Measurements from ENCODE around the gene ADAMTS3.
A peak's percentile ranks its signal among the peaks of the same experiment; 100 is the strongest.

The ADAMTS3 gene

GRCh38 chr4:72330381-72330780 is 238.6 kb downstream of the ADAMTS3 start:
- DNase-seq, result no peak

- DNase-seq, result no peak
These were observed 242.1 kb downstream of the ADAMTS3 start for GRCh38 chr4:72326692-72327632.

- DNase-seq, result no peak
These were observed 243.8 kb downstream of the ADAMTS3 start for GRCh38 chr4:72325215-72325614.

DNA sequence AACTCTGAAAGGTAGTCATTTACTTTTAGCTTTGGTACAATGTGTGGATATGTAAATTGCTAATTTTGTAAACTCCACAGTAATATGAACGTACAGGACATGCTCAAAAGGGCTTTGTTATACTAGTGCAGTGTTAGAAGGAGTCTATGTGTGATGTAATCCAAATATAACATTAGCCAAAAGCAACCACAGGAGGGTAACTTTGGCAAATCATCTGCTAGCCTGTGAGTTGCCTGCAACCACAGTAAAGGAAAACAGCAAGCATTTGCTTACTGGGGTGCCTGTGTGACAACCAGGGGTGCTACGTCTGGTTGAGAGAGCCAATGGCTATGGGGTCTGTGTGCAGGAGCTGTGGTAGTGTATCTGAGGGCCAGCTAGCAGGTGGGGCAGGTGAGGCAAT is 245.8 kb downstream of the ADAMTS3 start:
- no peak for DNase-seq

DNA sequence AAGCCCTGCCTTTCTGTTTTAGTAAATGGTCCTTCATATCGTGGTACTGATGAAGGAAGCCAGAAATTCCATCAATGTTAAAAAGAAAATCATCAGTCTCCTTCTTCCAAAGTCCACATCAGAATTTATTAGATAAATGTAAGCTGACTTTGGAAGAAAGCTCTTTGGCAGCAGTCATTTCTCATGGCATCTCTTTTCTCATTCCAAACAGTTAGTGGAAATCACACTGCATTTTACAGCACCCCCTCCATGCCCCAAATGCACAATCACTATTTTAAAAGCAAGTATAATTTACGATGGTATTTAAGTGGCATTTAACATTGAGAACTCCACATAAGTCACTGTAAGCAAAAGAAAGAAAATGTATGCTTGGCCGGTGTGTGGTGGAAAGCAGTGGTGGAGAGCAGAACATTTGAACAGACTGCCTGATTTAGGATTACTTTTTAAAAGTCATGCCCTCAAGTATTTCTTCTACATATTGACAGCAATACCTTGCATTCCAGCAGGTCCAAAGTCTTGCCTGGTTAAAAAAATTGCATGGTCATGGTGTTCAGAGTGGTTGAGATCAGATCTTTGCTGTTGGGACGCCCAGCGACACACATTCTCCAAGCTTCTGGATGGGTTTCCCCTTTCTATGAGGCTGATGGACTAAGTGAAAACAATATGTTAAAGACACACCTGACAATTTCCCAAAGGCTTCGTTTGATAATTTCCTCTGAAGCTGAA is 248.6 kb downstream of the ADAMTS3 start:
- DNase-seq, result no peak

DNA sequence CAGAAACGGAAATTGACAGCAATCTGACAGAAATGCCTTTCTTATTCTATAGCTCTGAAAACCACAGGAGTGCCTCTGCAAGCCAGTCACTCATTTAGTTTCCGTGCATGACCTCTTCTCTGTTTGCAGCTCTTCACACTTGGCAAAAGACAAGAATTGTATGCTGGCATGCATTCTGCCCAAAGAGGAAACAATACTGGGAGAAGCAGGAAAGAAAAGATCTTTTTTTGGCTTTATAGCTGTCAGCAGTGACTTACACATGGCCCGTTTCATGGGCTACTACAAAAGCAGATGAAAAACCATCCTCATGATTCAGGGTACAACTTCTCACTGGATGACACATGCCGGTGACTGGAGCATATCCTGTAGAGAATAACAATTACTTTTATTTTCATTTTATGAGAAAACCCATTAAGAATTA is 249.4 kb downstream of the ADAMTS3 start:
- no peak for DNase-seq

DNA sequence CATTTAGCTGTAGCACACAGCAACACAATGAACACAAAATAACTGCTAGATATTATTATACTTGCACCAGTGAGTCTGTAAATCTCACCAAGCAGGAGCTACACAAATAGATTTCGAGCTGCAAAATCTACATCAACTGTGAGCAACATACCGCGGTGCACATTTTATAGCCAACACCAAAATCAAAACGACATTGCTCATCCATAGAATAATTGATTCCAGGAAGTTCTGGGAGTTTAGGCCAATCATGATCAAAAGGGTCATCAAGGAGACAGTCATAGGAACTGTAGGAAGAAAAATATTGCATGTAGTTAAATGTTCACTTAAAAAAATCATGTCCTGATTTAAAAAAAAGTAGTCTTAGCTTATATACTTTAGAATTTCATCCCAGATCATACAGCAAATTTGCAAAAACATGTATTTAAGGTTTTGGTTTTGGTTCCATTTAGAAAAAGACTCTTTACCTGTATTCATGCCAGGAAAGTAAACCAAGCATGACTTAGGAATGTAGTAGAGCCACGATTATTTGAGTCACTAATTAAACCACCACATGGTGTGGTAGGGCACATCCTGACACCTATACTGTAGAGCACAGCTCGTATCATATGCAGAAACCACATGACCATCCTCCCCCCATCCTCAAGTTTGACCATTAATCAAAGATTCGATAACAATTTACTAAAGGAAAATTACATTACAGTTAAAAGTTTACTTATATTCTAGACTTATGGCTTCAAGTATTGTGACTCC is 250.4 kb downstream of the ADAMTS3 start:
- DNase-seq, result no peak

- DNase-seq, result no peak
These were observed 254.2 kb downstream of the ADAMTS3 start for GRCh38 chr4:72314869-72315268.

DNA sequence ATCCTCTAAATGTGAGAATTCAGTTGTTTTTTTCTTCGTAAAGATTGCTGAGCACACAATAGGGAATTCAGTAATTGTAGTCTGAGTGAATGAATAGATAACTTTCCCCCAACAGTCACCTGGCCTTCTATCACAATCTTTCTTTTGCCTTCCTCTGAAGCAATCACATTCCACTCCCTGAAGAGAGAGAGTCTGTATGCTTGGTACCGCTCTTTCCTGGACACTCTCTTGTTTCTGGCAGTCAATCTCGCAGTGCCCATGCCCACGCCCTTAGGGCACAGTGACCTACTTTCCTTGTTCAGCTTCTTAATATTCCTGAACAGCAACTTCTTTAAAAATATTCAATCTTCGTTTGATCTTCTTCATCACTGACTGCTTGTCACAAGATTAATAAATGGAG is 255.9 kb downstream of the ADAMTS3 start:
- no peak for DNase-seq

DNA sequence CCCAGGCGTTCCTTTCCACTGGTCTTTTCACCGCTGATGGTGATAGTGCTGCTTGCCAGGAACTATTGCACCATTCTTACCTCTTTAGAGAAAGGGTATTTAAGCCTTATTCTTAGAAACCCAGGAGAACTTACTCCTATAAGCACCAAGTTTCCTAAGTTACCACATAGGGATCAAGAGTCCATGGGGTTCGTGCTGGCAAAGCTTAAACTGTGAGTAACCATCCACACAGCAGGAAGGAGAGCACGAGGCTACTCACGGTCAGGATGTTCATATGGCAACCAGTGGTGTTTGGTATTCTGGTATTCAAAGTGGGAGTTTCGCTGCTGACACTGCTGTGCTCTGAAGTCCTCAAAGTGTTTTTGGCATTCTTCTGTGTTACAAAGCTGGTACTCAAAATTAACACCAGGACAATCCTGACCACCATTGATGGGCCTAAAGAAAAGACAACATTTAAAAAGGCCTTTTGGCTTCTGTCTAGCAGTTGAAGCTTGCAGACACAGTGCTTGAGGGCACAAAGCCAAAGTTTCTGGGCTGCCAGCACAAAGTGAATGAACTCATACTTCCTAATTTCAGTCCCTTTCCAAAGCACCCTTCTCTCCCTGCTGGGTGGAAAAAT is 256.9 kb downstream of the ADAMTS3 start:
- no peak for DNase-seq

DNA sequence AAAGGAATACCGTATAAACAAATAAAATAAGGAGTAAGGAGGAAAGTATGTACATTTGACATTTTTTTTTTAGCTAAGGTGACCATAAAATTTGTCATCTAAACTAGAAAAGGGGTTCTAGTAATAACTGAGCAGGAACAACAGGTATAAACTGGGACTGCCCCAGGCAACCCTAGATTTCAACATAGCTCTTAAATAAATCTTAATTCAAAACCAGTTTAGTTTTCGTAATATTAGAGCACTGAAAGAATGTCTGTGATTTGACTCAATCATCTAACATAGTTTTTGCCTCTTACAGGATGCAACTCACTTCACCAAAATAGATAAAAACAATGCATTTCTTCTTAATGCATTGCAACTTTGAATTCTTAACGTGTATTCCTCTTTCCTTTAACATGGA is 257.7 kb downstream of the ADAMTS3 start:
- DNase-seq, result no peak

DNA sequence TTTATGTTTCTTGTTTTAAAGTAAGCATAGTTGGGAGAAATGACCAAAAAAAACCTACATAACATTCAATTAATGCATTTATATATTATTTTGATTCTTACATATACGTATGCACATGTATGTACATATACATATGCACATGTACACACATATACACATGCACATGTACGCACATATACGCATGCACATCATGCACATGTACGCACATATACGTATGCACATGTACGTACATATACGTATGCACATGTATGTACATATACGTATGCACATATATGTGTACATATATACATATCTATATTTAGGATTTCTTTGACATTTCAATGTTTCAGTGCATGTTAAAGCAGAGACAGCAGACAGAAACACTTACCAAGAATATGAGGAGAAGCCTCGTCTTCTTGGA is 263.4 kb downstream of the ADAMTS3 start:
- DNase-seq, result no peak

DNA sequence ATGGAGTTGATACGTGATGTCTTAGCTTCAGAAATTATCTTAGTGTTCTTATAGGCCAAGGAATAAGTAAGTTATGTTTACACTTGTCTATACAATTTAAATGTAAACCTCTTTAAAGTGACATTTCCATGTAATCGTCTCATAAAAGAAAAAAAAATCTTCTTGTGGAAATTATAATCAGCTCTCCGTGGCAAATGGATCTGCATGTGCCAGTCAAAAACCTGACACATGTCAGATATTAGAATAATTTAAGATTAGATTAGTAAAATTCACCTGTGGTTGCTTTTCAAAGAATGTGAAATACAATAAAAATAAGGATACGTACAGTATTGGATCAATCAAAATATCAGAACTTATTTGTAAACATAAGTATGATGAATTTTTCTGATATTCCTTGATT is 263.9 kb downstream of the ADAMTS3 start:
- no peak for DNase-seq

- DNase-seq, result peak; percentile 55
These were observed 265.9 kb downstream of the ADAMTS3 start for GRCh38 chr4:72302981-72303704.

GRCh38 chr4:72301759-72302158 is 267.3 kb downstream of the ADAMTS3 start:
- DNase-seq, result no peak

- DNase-seq, result no peak
These were observed 268.9 kb downstream of the ADAMTS3 start for GRCh38 chr4:72300126-72300525.

GRCh38 chr4:72295966-72296557 is 273.0 kb downstream of the ADAMTS3 start:
- DNase-seq, result no peak

DNA sequence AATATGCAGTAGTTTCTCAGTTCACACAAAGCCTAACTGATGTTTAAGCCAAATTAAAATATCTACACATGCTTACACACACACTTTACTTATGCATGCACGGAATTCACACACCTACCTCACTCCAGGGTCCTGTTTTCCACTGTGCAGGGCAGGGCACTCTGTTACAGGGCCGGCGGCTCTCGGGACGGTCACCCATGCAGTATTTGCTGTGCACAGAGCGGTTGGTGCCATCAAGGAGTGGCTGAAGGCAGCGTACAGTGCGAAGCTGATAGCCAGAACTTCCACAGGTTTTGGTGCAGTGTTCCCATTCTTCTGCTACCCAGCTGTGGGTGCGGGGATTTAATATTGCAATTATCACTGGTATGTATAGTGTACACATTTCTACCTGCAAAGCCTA is 278.3 kb downstream of the ADAMTS3 start:
- no peak for DNase-seq

DNA sequence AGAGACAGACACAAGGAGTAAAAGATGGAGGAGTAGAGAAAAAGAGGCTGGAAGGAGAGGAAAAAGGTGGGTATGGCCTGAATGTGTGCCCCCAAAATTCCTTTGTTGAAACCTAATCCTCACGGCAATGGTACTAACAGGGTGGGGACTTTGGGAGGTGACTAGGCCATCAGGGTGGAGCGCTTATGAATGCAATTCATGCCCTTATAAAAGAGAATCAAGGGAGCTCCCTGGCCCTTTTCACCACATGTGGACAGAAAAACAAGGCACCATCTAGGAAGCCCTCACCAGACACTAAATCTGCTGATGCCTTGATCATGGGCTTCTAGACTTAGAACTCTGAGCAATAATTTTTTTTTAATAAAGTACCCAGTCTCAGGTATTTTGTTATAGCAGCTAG is 282.1 kb downstream of the ADAMTS3 start:
- no peak for DNase-seq

- no peak for DNase-seq
These were observed 282.8 kb downstream of the ADAMTS3 start for GRCh38 chr4:72286185-72286584.

DNA sequence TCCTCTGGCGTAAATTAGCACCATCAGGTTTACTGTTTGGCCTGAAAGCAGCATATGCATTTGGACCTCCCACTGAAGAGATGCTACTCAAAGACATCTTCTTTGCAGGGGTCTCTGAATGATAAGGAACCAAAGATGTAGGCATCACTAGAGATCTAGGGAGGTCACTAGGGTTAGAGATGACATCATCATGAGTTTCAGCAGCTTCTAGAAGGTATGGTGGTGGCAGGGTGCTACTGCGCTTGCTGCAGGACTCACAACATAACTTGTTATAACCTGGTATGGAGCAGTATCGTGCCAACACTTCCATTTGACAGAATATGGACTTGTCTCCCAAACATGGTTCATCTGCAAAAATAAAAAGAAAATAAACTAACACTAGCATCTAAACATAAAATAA is 285.7 kb downstream of the ADAMTS3 start:
- no peak for DNase-seq

DNA sequence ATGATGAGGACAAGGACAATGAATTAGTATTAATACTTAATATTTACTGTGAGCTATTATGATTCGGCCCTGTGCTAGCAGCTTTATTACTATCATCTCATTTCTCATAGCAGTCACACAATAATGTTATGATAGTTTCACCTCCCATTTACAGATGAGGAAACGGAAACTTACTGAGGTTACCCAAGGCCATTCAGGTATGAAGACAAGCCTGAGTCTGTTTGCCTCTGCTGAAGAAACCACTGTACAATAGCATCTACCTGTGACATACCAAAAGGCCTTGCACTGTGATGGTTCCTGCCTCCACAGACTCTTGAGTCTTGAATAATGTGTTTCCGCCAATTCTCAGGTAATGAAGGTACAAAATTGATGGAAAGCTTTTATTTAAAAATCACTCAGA is 288.8 kb downstream of the ADAMTS3 start:
- DNase-seq, result no peak
